ENCODE data around the gene SUN1.
"Not testable (repeated sequence)": the region's sequence is repeated elsewhere in the genome, so short reads cannot be mapped to it uniquely, and the experiment has no call there.

SUN1 gene

DNA sequence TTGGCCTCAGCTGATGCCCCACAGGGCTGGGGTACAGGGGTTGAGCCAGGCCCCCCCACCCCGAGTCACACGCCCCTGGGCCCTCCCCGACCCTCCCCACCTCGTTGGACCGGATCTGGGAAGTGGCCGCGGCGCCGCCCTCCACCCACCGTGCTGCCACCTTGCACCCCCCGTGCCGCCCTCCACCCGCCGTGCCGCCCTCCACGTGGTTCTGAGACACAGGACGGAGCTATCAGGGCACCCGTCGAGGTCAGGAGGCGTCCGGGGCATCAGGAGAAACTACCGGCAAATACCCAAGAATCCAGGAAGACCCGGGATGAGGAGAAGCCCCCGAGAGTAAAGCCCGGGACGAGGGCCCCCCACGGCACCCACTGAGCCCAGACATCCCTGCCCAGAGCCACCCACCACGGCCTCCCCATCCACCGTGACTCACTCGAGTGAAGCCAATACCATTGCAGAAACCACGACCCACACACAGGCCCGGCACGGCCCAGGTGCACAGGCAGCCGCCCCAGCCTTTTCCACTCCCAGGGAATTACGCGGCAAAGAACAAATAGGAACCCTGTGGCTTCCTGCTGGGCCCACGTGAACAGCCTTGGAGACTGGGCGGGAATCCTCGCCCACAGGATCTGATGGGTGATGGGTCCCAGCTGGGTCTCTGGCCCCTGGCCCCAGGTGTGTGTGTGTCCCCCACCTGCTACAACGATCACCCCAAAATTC lies 88.2 kb downstream of the SUN1 start:
- DNase-seq = no peak

GRCh38 chr7:921071-921461 lies 88.8 kb downstream of the SUN1 start:
- no peak for DNase-seq

DNA sequence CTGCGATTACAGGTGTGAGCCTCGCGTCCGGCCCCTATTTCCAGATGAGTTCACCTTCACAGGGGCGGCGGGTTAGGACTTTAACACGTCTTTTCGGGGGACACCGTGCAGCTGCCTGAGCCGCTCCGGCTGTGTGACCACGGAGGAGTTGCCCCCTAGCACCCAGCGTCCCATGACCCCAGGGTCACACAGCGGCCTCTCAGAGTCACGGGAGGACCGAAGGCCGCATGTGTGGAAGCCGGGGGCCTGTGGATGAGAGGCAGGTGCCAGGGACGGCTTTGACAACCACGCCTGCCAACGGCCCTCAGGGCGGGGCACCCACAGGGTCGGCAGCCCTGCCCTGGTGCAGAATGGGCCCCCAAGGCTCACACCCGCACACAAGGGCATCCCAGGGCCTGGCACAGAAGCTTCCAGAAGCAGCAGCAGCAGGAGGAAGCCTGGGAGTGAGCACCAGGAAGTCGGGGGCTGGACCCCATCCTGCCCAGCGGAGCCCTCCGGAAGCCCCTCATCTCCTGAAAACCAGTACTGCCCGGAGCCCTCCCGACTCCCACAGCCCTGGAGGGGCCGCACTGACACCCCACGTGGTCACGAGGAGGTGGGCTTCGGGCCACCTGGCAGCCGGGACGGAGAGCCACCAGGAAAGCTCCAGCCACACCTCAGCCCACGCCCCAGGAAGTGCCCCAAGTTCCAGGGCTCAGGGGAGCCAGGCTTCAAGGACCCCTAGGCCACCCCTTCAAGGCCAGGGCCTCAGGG lies 89.5 kb downstream of the SUN1 start:
- no peak for DNase-seq

DNA sequence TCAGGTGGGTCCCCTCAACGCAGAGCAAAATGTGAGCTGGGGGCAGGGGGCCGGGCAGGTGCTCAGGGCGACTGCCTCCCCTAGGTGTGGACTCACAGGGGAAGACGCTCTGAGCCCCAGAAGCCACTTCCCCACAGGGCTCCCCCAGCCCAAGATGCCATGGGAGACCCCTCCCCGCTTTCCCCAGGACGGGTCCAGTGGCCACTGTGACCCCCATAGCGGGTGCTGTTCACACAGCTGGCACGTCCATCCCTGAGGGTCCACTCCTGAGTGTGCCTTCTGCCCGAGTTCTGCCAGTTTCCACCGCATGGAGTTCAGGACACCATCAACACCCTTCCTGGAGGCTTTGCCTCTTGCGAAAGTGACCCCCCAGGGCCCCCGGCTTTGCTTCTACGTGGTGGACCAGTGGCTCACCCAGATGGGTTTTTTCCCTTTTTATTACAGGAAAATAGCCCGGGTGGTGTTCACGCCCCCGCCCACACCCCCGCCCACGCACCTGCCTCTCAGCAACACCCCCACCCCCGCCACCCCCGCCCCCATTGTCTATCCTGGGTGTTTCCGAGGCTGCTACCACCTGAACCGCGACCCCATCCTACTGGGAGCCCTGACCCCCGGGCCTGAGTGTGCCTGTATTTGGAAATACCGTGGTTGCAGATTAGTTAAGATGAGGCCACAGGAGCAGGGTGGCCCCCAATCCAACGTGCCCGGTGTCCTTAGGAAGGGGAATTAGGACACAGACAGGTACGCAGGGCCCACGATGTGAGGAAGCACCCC lies 90.2 kb downstream of the SUN1 start:
- DNase-seq = no peak

GRCh38 chr7:923108-924041 lies 91.1 kb downstream of the SUN1 start:
- peak in 3 of 14 donors; percentile 27 to 67 (median 32) for DNase-seq

GRCh38 chr7:924042-924441 lies 91.8 kb downstream of the SUN1 start:
- not testable (repeated sequence) for DNase-seq

Data from C1 segment of cervical spinal cord (tissue), 14 donors.